K562 (cell line): Measurements from ENCODE around the gene CLIC1. TPM values are rescaled to one million over a fixed set of nuclear protein-coding genes. Genes with fewer than 3 reads are reported as not detected.

Experiments
- BRD9 ChIP-seq: fragments of 450-650 bp; IDR thresholded peaks from 2 replicates; pipeline ENCODE4 v1.6.1; 2018; ENCODE audit warnings: low read depth; ENCODE audit not compliant: partially characterized antibody
- CC2D1A ChIP-seq: fragments of 450-650 bp; IDR thresholded peaks from 2 replicates; pipeline ENCODE4 v1.6.1; 2017; ENCODE audit warnings: mild to moderate bottlenecking
- CCNT2 ChIP-seq: IDR thresholded peaks from 2 replicates; pipeline ENCODE4 v1.6.1; 2011; ENCODE audit warnings: borderline replicate concordance, low read depth, mild to moderate bottlenecking, moderate library complexity, mixed read lengths, low read length; ENCODE audit not compliant: insufficient read length; ENCODE audit errors: extremely low read depth
- CSDE1 ChIP-seq, 2 experiments: fragments of 450-650 bp; IDR thresholded peaks; 2 replicates each; pipeline ENCODE4 v1.6.1; 2016; ENCODE audit warnings: mild to moderate bottlenecking in 1 of 2
- CUX1 ChIP-seq: fragments of 200-800 bp; sonication (Bioruptor generic); IDR thresholded peaks from 2 replicates; pipeline ENCODE4 v1.6.1; 2016; ENCODE audit warnings: missing genetic modification characterization, missing compliant biosample characterization
- FOS ChIP-seq: IDR thresholded peaks from 3 replicates; pipeline ENCODE4 v1.6.1; 2011; ENCODE audit not compliant: insufficient read length; ENCODE audit errors: extremely low read depth
- GTF2B ChIP-seq: IDR thresholded peaks from 2 replicates; pipeline ENCODE4 v1.6.1; 2011; ENCODE audit not compliant: insufficient read length; ENCODE audit errors: extremely low read depth
- HLTF ChIP-seq: fragments of 450-650 bp; IDR thresholded peaks from 2 replicates; pipeline ENCODE4 v1.6.1; 2016
- KDM2B ChIP-seq: fragments of 250-450 bp; sonication (Bioruptor Pico); IDR thresholded peaks from 2 replicates; pipeline ENCODE4 v1.8.0; 2021; ENCODE audit warnings: mild to moderate bottlenecking, moderate library complexity
- NCOA2 ChIP-seq, 2 experiments: fragments of 450-650 bp; IDR thresholded peaks; 2 replicates each; pipeline ENCODE4 v1.6.1; 2018; ENCODE audit warnings: mild to moderate bottlenecking in 2 of 2, moderate library complexity in 1 of 2; ENCODE audit not compliant: partially characterized antibody in 2 of 2
- SPI1 ChIP-seq: IDR thresholded peaks from 2 replicates; pipeline ENCODE4 v1.6.1; 2011; ENCODE audit warnings: low read depth, low read length, control low read depth, borderline replicate concordance
- STAT5A ChIP-seq: IDR thresholded peaks from 2 replicates; pipeline ENCODE4 v1.6.1; 2012; ENCODE audit warnings: low read length, inconsistent platforms, borderline replicate concordance
- TAF1 ChIP-seq: IDR thresholded peaks from 2 replicates; pipeline ENCODE4 v1.6.1; 2011; ENCODE audit warnings: mild to moderate bottlenecking, low read length, moderate library complexity; ENCODE audit not compliant: insufficient read depth, control insufficient read depth, severe bottlenecking; ENCODE audit errors: extremely low read depth
- TFAM ChIP-seq: fragments of 250-450 bp; sonication (Bioruptor Pico); conservative IDR thresholded peaks from 2 replicates; pipeline ENCODE4 v1.5.0; 2021; ENCODE audit warnings: mild to moderate bottlenecking, moderate library complexity
- ZFP1 ChIP-seq: fragments of 450-650 bp; formaldehyde crosslinking; IDR thresholded peaks from 2 replicates; pipeline ENCODE4 v1.4.0; 2020; ENCODE audit warnings: mild to moderate bottlenecking, mixed read lengths
- polyA plus RNA-seq, 8 experiments: library from polyadenylated mRNA; depleted of rRNA in 4 of 8; stranded (reverse) in 5 of 8; unstranded in 3 of 8; fragments of >200 nt; fragmentation: Nextera tagmentation in 2 of 8; fragmentation: Illumina TruSeq in 1 of 8; extraction: Ambion mirVana in 2 of 8; extraction: Trizol in 1 of 8; gene quantifications; 2 replicates each; pipeline versions ENCODE4 v1.2.1 to v1.2.3, GENCODE V29; 2011 to 2014; ENCODE audit warnings: inconsistent platforms in 1 of 8, missing spikeins in 1 of 8
- total RNA-seq, 7 experiments: library from RNA; depleted of rRNA in 6 of 7; stranded (reverse); fragments of >200 nt in 6 of 7; fragmentation: Illumina TruSeq in 2 of 7; extraction: Trizol in 2 of 7; gene quantifications; 2 replicates each; pipeline versions ENCODE4 v1.2.1 to v1.2.3, GENCODE V29; 2011 to 2021; ENCODE audit warnings: low replicate concordance in 1 of 7
- TF ChIP-seq, protein P1 (sequence below): fragments of 200-400 bp; formaldehyde crosslinking; IDR thresholded peaks from 2 replicates; pipeline ENCODE4 v1.6.1; 2017; ENCODE audit warnings: mild to moderate bottlenecking, low read depth, low read length, moderate library complexity
- TF ChIP-seq, protein P2 (sequence below), 2 experiments: IDR thresholded peaks; 2 replicates each; pipeline ENCODE4 v1.6.1; 2011; ENCODE audit warnings: borderline replicate concordance in 1 of 2, control low read depth in 1 of 2, low read depth in 1 of 2, low read length in 1 of 2, mild to moderate bottlenecking in 1 of 2, mixed read lengths in 1 of 2, moderate library complexity in 1 of 2; ENCODE audit not compliant: insufficient read depth in 1 of 2, insufficient read length in 1 of 2, poor library complexity in 1 of 2, severe bottlenecking in 1 of 2; ENCODE audit errors: extremely low read depth in 1 of 2

The CLIC1 gene
- total and polyA plus RNA-seq, 9 of the 15 experiments (the other 6 are each of a cell fraction or from before 2014, with no cell fraction given): 1,267 to 2,419 (median 1,808) TPM

GRCh38 chr6:31690231-31691077, 45.9 kb downstream of the CLIC1 start (continued):
- TF ChIP-seq ZFP1 (CRISPR knock-in tag) (no peak), GTF2B (no peak), TAF1 (peak; percentile 40), BRD9 (peak; percentile 95), CUX1 (CRISPR knock-in tag) (no peak), NCOA2 (IDR thresholded peaks at IDR 0.05; ENCODE audit: partially characterized antibody in 2 of 2) (no peak), SPI1 (no peak), CSDE1 (IDR thresholded peaks at IDR 0.05) (no peak; a peak in 1 of 4 replicates), HLTF (peak; percentile 51; the same call in 1 of the 2 replicates), TFAM (CRISPR knock-in tag) (no peak), CC2D1A (peak; percentile 61; the same call in 1 of the 2 replicates), CCNT2 (peak; percentile 93), STAT5A (peak; percentile 69), KDM2B (CRISPR knock-in tag) (no peak), FOS (peak; percentile 73)
- TF ChIP-seq, protein P1, sequence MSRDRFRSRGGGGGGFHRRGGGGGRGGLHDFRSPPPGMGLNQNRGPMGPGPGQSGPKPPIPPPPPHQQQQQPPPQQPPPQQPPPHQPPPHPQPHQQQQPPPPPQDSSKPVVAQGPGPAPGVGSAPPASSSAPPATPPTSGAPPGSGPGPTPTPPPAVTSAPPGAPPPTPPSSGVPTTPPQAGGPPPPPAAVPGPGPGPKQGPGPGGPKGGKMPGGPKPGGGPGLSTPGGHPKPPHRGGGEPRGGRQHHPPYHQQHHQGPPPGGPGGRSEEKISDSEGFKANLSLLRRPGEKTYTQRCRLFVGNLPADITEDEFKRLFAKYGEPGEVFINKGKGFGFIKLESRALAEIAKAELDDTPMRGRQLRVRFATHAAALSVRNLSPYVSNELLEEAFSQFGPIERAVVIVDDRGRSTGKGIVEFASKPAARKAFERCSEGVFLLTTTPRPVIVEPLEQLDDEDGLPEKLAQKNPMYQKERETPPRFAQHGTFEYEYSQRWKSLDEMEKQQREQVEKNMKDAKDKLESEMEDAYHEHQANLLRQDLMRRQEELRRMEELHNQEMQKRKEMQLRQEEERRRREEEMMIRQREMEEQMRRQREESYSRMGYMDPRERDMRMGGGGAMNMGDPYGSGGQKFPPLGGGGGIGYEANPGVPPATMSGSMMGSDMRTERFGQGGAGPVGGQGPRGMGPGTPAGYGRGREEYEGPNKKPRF: no peak
- TF ChIP-seq, protein P2, sequence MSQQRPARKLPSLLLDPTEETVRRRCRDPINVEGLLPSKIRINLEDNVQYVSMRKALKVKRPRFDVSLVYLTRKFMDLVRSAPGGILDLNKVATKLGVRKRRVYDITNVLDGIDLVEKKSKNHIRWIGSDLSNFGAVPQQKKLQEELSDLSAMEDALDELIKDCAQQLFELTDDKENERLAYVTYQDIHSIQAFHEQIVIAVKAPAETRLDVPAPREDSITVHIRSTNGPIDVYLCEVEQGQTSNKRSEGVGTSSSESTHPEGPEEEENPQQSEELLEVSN (IDR thresholded peaks at IDR 0.05; ENCODE audit: borderline replicate concordance in 1 of 2, extremely low read depth in 1 of 2, insufficient read depth in 1 of 2, insufficient read length in 1 of 2, low read depth in 1 of 2, low read length in 1 of 2, poor library complexity in 1 of 2, severe bottlenecking in 1 of 2): no peak
